ENCODE measurements around the gene AK9.
A peak's percentile ranks its signal among the peaks of the same experiment; 100 is the strongest.

AK9 gene

GRCh38 chr6:109485266-109485935 lies 205.6 kb downstream of the AK9 start:
- H3K4me2 ChIP-seq (ENCODE audit: low read length): no peak overlapping the region
- no peaks in the 10 kb centered on the region for H3K9me3 ChIP-seq (ENCODE audit: control insufficient read depth, low read length)
- H3K36me3 ChIP-seq (ENCODE audit: control insufficient read depth, insufficient read depth, low read length): no peaks in the 10 kb centered on the region
- no peaks in the 10 kb centered on the region for H3K27me3 ChIP-seq (ENCODE audit: control insufficient read depth, insufficient read depth, low read length)
- H3K4me3 ChIP-seq (ENCODE audit: low read depth, low read length): no peak overlapping the region
- H3K9ac ChIP-seq: no peak overlapping the region
- H3K79me2 ChIP-seq: peaks cover 16% of the 10 kb centered on the region
- peak overlapping the region; percentile 3 for H3K27ac ChIP-seq
- TF ChIP-seq, protein P1, sequence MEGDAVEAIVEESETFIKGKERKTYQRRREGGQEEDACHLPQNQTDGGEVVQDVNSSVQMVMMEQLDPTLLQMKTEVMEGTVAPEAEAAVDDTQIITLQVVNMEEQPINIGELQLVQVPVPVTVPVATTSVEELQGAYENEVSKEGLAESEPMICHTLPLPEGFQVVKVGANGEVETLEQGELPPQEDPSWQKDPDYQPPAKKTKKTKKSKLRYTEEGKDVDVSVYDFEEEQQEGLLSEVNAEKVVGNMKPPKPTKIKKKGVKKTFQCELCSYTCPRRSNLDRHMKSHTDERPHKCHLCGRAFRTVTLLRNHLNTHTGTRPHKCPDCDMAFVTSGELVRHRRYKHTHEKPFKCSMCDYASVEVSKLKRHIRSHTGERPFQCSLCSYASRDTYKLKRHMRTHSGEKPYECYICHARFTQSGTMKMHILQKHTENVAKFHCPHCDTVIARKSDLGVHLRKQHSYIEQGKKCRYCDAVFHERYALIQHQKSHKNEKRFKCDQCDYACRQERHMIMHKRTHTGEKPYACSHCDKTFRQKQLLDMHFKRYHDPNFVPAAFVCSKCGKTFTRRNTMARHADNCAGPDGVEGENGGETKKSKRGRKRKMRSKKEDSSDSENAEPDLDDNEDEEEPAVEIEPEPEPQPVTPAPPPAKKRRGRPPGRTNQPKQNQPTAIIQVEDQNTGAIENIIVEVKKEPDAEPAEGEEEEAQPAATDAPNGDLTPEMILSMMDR (IDR thresholded peaks at IDR 0.05): no peak
- peaks cover 19% of the 10 kb centered on the region for H3K4me1 ChIP-seq
- H2AFZ ChIP-seq: peak overlapping the region; percentile 44

DNA sequence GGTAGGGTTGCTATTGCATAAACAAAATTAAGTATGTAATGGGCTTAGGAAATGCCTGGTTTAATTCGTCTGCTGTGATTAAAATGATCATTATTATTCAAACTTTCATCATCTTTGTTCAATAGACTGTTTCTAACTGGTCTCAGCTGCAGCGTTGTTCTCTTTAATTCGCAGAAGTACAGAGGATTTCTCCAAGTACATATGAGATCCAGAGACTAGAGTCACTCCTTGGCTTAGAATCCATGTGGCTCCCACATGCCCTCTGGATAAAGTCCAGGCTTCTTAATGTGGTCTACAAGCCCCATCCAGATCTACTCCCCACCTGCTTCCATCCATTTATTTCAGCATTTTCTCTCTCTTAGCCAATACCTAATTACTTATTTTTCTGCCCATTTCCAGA lies 206.9 kb downstream of the AK9 start:
- peak overlapping the region; percentile 58 for H3K27ac ChIP-seq
- no peak overlapping the region for H3K9ac ChIP-seq

GRCh38 chr6:109483735-109484057 lies 207.3 kb downstream of the AK9 start:
- no peak overlapping the region for H3K9ac ChIP-seq
- TF ChIP-seq, protein P1 (IDR thresholded peaks at IDR 0.05): no peak
- peaks cover 22% of the 10 kb centered on the region for H3K79me2 ChIP-seq
- no peaks in the 10 kb centered on the region for H3K27me3 ChIP-seq (ENCODE audit: control insufficient read depth, insufficient read depth, low read length)
- H3K36me3 ChIP-seq (ENCODE audit: control insufficient read depth, insufficient read depth, low read length): no peaks in the 10 kb centered on the region
- H2AFZ ChIP-seq: peak overlapping the region; percentile 66
- peak overlapping the region; percentile 58 for H3K27ac ChIP-seq
- H3K4me2 ChIP-seq (ENCODE audit: low read length): peak overlapping the region; percentile 51
- H3K9me3 ChIP-seq (ENCODE audit: control insufficient read depth, low read length): no peaks in the 10 kb centered on the region
- H3K4me1 ChIP-seq: peaks cover 21% of the 10 kb centered on the region
- H3K4me3 ChIP-seq (ENCODE audit: low read depth, low read length): peak overlapping the region; percentile 45

More for the DNA sequence above, 206.9 kb downstream of the AK9 start:
- H3K9me3 ChIP-seq (ENCODE audit: control insufficient read depth, low read length): no peaks in the 10 kb centered on the region
- H2AFZ ChIP-seq: peak overlapping the region; percentile 66
- peaks cover 22% of the 10 kb centered on the region for H3K79me2 ChIP-seq
- TF ChIP-seq, protein P1 (IDR thresholded peaks at IDR 0.05): no peak
- H3K4me3 ChIP-seq (ENCODE audit: low read depth, low read length): no peak overlapping the region
- no peaks in the 10 kb centered on the region for H3K27me3 ChIP-seq (ENCODE audit: control insufficient read depth, insufficient read depth, low read length)
- H3K36me3 ChIP-seq (ENCODE audit: control insufficient read depth, insufficient read depth, low read length): no peaks in the 10 kb centered on the region
- no peak overlapping the region for H3K4me2 ChIP-seq (ENCODE audit: low read length)
- H3K4me1 ChIP-seq: peaks cover 18% of the 10 kb centered on the region

GRCh38 chr6:109482905-109483734 lies 207.9 kb downstream of the AK9 start, which contains the start of gene ZBTB24:
Gene ZBTB24 (minus strand): TSS chr6:109483219. CDS start chr6:109482026, 1,193 bp downstream.
- TF ChIP-seq, protein P1 (IDR thresholded peaks at IDR 0.05): no peak
- Histone ChIP-seq H3K9me3 (ENCODE audit: control insufficient read depth, low read length) (no peaks in the 10 kb centered on the region), H3K27me3 (ENCODE audit: control insufficient read depth, insufficient read depth, low read length) (no peaks in the 10 kb centered on the region), H3K4me2 (ENCODE audit: low read length) (peak within 1 kb of the TSS; percentile 68), H3K79me2 (peaks cover 25% of the 10 kb centered on the region), H3K9ac (peak within 1 kb of the TSS; percentile 55), H3K36me3 (ENCODE audit: control insufficient read depth, insufficient read depth, low read length) (no peaks in the 10 kb centered on the region), H3K4me3 (ENCODE audit: low read depth, low read length) (peak within 1 kb of the TSS; percentile 86), H2AFZ (peak within 1 kb of the TSS; percentile 86), H3K4me1 (peaks cover 21% of the 10 kb centered on the region), H3K27ac (peak within 1 kb of the TSS; percentile 58)
